Cortex of kidney (tissue), 1 donor: ENCODE measurements around the gene KIF11.
"Not testable (repeated sequence)": the region's sequence is repeated elsewhere in the genome, so short reads cannot be mapped to it uniquely, and the experiment has no call there.

ENCODE experiments used
- DNase-seq: peaks from one replicate; lab custom pipeline; 2025; lab: John Stamatoyannopoulos, UW

The KIF11 gene

GRCh38 chr10:92590623-92591549 lies 2.0 kb upstream of the KIF11 start:
- DNase-seq, result no peak

DNA sequence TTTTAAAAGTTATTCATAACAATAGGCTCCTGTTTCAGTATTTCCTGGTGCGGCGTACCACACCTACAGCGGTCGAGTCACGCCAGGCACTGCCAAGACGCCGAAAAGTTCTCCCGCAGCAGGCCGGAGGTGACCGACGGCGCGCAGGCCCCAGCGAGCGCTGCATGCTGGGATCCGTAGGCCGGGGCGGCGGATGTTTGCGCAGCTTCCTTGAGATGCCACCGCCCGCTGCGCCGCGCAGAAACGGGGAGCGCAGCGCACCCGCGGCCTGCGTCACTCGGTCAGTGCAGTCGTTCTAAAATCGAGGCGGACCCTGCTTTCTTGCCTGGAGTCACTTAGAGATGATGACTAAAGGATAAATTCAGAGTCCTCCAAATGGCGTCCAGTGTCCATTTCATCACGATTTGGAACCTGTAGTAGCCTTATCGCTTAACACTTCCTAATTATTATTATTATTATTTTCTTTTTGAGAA lies 1.3 kb upstream of the KIF11 start:
- DNase-seq, result no peak

- DNase-seq, result no peak
These were observed 974 bp downstream of the KIF11 start for GRCh38 chr10:92593619-92594588.

GRCh38 chr10:92595505-92595904 lies 2.6 kb downstream of the KIF11 start:
- DNase-seq, result no peak

GRCh38 chr10:92598321-92598720 lies 5.4 kb downstream of the KIF11 start:
- no peak for DNase-seq

DNA sequence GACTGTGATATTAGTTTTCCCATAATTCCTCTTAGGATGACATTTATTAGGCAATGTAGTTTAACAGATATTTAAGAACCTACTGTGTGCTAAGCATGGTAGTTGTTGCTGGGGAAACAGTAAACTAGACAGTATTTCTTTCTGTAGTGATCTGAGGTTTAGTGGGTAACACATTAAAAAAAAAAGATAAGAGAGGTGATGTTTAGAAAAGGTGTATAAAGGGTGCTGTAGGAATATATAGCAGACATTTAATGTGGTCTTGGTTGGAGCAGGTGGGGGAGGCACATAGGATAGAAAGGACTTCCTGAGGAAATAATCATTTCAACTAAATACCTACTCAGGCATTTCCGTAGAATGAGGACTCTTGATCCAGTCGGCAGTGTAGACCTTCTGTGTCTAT lies 11.9 kb downstream of the KIF11 start:
- no peak for DNase-seq

DNA sequence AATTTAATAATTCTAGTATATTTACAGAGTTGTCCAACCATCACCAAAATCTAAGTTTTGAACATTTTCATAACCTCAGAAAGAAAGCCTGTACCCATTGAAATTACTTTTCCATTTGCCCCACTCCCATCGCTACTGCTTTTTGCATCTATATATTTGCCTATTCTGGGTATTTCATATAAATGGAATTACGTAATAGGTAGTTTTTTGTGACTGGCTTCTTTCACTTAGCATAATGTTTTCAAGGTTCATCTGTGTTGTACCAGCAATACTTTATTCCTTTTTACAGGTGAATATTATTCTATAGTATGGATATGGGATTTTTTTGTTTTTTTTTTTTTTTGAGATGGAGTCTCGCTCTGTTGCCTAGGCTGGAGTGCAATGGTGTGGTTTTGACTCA lies 22.6 kb downstream of the KIF11 start:
- no peak for DNase-seq

GRCh38 chr10:92619368-92619767 lies 26.4 kb downstream of the KIF11 start:
- no peak for DNase-seq

DNA sequence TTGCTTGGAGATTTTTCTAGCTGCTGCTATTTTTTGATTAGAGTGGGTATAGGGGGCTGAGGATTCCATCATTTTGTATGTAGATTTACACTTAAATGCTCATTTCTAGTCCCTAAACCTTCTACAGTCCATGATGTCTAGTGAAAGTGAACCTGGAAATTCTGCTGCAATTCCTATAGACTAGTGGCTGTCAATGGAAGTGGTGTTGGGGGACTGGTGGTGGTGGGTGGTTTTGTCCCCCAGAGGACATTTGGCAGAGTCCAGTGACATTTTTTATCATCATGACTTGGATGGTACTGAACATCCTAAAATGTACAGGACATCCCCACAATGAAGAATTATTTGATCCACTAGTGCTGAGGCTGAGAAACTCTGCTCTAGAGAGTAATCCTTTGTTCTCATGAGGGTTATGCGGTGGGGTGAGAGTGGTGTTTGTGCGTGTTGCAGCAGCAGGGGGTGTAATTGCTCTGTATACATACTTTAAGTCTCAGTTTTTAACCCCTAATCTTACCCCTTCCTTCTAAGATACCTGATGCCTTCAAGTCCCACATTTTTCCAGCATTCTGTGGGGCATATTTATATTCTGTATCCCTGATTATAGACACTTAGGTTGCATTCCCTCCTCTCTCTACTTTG lies 35.0 kb downstream of the KIF11 start:
- no peak for DNase-seq

DNA sequence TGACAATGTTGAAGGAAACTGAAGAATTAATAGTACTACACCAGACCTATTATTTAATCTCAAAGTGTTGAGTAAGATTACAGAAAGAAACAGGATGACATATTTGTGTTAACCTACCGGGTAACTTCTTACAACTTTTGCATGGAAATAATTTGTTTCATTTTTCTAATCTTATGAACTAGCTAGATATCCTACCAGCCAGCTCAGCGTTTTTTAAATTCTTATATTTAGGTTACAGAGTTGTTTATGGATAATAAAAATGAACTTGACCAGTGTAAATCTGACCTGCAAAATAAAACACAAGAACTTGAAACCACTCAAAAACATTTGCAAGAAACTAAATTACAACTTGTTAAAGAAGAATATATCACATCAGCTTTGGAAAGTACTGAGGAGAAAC lies 37.0 kb downstream of the KIF11 start:
- DNase-seq, result no peak

GRCh38 chr10:92638037-92638436 lies 45.1 kb downstream of the KIF11 start:
- no peak for DNase-seq

DNA sequence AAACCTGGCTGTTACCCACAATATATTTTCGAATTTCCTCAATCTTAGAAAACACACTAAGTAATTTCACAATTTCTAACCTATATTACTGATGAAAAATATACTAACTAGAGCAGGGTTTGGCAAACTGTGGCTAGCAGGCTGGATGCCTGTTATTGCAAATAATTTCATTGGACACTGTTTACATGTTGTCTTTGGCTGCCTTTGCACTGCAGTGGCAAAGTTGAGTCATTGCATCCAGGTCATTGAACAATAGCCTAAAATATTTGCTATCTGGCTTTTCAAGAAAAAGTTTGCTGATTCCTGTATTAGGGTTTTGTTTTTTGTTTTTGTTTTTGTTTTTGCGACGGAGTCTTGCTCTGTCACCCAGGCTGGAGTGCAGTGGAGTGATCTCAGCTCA lies 47.2 kb downstream of the KIF11 start:
- no peak for DNase-seq

DNA sequence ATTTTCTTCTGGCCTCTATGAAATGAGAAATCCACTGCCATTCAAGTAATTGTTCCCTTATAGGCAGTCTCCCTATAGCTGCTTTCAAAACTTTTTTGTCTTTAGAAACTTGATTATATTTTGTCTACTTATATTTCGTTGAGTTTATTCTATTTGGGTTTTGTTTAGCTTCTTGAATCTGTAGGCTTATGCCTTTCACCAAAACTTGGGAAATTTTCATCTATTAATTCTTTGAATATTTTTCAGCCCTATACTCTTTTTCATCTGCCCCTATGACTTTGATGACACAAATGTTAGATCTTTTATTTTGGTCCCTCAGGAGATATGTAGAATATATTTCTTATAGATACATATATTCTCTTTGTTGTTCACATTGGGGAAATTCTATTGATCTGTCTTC lies 48.6 kb downstream of the KIF11 start:
- no peak for DNase-seq

DNA sequence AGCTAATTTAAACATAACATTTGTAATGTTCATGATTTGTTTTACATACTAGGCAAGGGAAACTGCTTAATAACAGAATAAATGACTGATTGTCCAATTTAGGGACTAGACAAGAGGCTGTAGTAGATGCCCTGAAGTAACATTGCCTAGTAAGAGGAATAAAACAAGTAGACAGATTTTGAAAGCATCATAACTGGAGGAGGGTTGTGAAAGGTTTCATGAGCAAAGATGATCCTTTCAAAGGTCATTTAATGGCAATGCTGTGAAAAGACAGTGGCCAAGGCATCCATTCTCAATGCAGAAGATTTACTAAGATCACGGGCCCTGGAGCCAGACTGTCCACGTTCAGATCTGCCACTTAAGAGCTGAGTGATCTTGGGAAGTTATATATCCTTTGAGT lies 52.0 kb downstream of the KIF11 start:
- DNase-seq, result no peak

- not testable (repeated sequence) for DNase-seq
These were observed 57.9 kb downstream of the KIF11 start for GRCh38 chr10:92650864-92651263.

DNA sequence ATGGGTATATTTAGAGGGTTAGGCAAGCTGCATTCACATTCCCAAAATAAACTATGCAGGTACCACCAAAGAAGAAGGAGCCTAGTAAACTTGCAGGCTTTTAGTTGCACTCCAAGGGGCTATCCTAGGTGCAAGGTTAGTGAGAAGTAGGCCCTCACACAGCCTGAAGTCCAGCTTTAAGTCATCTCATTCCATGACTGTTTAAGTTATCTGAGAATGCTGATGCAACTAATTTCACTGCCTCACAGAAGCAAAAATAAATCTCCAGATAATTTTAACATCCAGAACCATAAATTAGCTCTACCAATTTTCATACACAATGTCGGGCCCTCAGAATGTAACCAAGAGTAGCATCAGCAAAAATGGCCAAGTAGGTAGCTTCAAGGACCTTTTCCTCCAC lies 62.5 kb downstream of the KIF11 start:
- DNase-seq, result no peak

DNA sequence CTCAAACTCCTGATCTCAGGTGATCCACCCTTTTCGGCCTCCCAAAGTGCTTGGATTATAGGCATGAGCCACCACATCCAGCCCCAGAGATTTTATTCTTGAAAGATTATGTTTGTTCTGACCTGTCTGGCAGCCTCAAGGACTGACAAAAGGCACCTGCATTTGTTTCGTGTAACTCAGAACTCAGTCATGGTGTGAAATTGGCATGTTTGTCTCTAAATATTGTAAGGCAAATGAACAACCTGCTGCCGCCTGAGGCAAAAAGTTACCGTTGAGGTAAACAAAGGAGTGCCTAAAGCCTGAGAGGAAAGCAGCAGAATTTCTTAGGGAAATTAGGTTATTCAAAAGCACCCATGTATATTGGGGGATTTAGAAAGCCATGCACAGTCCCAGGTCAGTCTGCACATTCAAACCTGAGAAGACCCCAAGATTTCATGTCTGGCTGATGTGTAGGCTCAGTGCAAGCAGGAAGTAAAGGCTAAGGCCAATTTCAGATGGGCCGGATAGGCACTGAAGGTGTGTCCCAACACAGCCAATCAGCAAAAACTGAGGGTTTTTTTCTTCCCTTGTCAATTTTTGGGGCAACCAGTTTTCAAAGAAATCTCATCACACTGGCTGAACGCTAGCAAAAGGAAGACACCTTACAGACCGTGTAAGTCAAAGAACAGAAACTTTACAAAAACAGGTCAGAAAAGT lies 63.5 kb downstream of the KIF11 start:
- no peak for DNase-seq

DNA sequence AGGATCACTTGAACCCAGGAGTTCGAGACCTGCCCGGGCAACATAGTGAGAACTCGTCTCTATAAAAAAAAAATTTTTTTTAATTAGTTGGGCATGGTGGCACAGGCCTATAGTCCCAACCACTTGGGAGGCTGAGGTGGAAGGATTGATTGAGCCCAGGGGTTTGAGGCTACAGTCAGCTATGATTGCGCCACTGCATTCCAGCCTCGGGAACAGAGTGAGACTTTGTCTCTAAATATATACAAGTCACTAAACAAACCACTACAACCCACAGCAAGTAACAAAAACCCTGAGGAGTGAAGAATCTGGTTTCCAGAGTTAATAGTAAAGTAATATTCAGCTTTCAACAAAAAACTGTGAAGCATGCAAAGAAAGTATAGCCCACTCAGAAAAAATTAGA lies 64.1 kb downstream of the KIF11 start:
- no peak for DNase-seq

GRCh38 chr10:92662848-92663247 lies 69.9 kb downstream of the KIF11 start:
- no peak for DNase-seq

- DNase-seq, result no peak
These were observed 71.4 kb downstream of the KIF11 start for GRCh38 chr10:92664322-92664721.

- DNase-seq, result no peak
These were observed 74.1 kb downstream of the KIF11 start for GRCh38 chr10:92667078-92667477.

DNA sequence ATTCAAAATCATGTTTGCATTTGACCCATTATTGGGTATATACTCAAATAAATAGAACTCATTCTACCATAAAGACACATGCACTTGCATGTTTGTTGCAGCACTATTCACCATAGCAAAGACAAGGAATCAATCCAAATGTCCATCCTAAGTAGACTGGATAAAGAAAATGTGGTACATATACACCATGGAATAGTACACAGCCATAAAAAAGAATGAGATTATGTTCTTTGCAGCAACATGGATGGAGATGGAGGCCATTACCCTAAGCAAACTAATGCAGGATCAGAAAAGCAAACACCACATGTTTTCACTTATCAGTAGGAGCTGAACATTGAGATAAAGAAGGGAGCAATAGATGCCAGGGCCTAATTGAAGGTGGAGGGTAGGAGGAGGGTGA lies 84.8 kb downstream of the KIF11 start:
- DNase-seq, result no peak
